Pancreas (tissue), 10 donors: Measurements from ENCODE around the gene SUGP2. TPM values are rescaled to one million over a fixed set of nuclear protein-coding genes. Genes with fewer than 3 reads are reported as not detected.

ENCODE experiments used
- ATAC-seq, 4 donors: fragments of 200-7000 bp; cut with Tn5 transposase; one replicate each; pipeline versions ENCODE4 v1.8.0 to v1.9.1; 2020; ENCODE audit warnings: mild to moderate bottlenecking in 4 of 4, moderate library complexity in 4 of 4
- DNase-seq, 6 donors: peaks; one replicate each; pipeline ENCODE4 v3.0.0-alpha.2; 2020
- FAIRE-seq: peaks from 2 replicates; lab custom pipeline; 2012; peaks lifted over from hg19 to GRCh38; lab: Jason Lieb, UNC
- H3K27ac ChIP-seq, 4 donors: fragments of 200-600 bp; sonication (generic); 1 replicate in 3 of 4; 2 replicates in 1 of 4; pipeline versions ENCODE4 v1.5.0 to v1.8.0; 2020
- H3K27me3 ChIP-seq, 4 donors: fragments of 200-600 bp; one replicate each; pipeline ENCODE4 v1.8.0; 2021
- H3K36me3 ChIP-seq, 3 donors: fragments of 200-600 bp; sonication (generic) in 1 of 3; one replicate each; pipeline versions ENCODE4 v1.5.0 to v1.8.0; 2020 to 2021
- H3K4me1 ChIP-seq, 3 donors: fragments of 200-600 bp; one replicate each; pipeline ENCODE4 v1.8.0; 2021
- H3K4me3 ChIP-seq, 4 donors: fragments of 200-600 bp; sonication (generic) in 2 of 4; one replicate each; pipeline versions ENCODE4 v1.5.0 to v1.8.0; 2020 to 2021
- H3K9me3 ChIP-seq, 4 donors: fragments of 200-600 bp; one replicate each; pipeline ENCODE4 v1.8.0; 2021
- WGBS, 2 donors: extraction: QIAGEN DNeasy Blood & Tissue Kit; methylation state at CpG; one replicate each; pipeline ENCODE4 v1.1.7; 2013; 5-methylcytosine and 5-hydroxymethylcytosine counted together
- intact Hi-C, 3 donors: fragments of 100-400 bp; cut with DNase I; formaldehyde crosslinking; loops; one replicate each; pipeline versions ENCODE4 v1.11.1 to v1.14.2; 2022
- polyA plus RNA-seq, 2 donors: library from polyadenylated mRNA; stranded (reverse); fragments of 200-250 nt; gene quantifications; one replicate each; pipeline ENCODE4 v1.2.3, GENCODE V29; 2013
- total RNA-seq, 6 donors: library from RNA; stranded (reverse); fragmentation: NEBNext Ultra II Directional in 4 of 6; extraction: Animal tissue kit (Norgen Biotek cat#: 25700) in 4 of 6; gene quantifications; one replicate each; pipeline versions ENCODE4 v1.2.1 to v1.2.4, GENCODE V29; 2021 to 2023
- TF ChIP-seq, protein P1 (sequence below), 4 donors: fragments of 200-600 bp; sonication (generic) in 3 of 4; IDR thresholded peaks; one replicate each; pipeline versions ENCODE4 v1.5.0 to v1.8.0; 2021; ENCODE audit warnings: antibody characterized with exemption in 4 of 4
- donor health status: healthy with polysubstance abuse.
- donor health status: DM: no; HTN: no; CAD: no; lungs with moderate emphysema.
- donor health status: DM: no; HTN: no; CAD: no.
- donor health status: control.
- donor health status: control.
- donor health status: Bipolar disorder and iron deficiency.
- donor health status: DM: yes; HTN: yes; CAD: no.
- donor health status: DM: no; HTN: no; CAD: no.
- donor health status: DM: no; HTN: no; CAD: no.
- donor health status: DM: yes; HTN: yes; CAD: no.

Gene SUGP2
- total and polyA plus RNA-seq, 8 donors: 15.4 to 60.6 (median 25.3) TPM

DNA sequence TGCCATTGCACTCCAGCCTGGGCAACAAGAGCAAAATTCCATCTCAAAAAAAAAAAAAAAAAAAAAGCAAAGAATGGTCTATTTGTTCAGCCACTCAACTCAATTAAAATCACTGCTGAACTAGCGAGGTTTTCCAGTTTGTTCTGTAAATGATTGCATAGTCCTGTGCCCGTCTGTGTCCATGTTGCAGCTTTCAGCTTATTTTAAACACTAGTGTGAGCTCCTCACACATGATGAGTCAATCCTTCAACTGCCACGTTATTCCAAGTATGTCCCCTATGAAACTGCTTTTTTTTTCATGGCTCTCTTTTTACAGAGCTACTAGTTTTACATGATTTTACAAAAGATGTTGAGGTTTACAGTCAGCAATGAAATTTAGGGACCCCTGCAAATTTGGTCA lies 12.2 kb downstream of the SUGP2 start:
- FAIRE-seq (no peak), DNase-seq (no peak), ATAC-seq (peak in 3 of 4 donors; percentile 47 to 57 (median 51))
- 25 to 39% methylated on average over 3 of the region's 3 CpGs for WGBS, 2 donors
- Histone ChIP-seq H3K4me3 (no peak overlapping the region), H3K36me3 (peaks cover 0 to 30% (median 7%) of the 10 kb centered on the region in 3 donors), H3K27me3 (no peaks in the 10 kb centered on the region), H3K9me3 (no peaks in the 10 kb centered on the region), H3K27ac (peak overlapping the region in 1 of 4 donors; percentile 50), H3K4me1 (no peaks in the 10 kb centered on the region)
- TF ChIP-seq, protein P1, sequence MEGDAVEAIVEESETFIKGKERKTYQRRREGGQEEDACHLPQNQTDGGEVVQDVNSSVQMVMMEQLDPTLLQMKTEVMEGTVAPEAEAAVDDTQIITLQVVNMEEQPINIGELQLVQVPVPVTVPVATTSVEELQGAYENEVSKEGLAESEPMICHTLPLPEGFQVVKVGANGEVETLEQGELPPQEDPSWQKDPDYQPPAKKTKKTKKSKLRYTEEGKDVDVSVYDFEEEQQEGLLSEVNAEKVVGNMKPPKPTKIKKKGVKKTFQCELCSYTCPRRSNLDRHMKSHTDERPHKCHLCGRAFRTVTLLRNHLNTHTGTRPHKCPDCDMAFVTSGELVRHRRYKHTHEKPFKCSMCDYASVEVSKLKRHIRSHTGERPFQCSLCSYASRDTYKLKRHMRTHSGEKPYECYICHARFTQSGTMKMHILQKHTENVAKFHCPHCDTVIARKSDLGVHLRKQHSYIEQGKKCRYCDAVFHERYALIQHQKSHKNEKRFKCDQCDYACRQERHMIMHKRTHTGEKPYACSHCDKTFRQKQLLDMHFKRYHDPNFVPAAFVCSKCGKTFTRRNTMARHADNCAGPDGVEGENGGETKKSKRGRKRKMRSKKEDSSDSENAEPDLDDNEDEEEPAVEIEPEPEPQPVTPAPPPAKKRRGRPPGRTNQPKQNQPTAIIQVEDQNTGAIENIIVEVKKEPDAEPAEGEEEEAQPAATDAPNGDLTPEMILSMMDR (IDR thresholded peaks at IDR 0.05): no peak
- intact Hi-C loops: no loop called here

DNA sequence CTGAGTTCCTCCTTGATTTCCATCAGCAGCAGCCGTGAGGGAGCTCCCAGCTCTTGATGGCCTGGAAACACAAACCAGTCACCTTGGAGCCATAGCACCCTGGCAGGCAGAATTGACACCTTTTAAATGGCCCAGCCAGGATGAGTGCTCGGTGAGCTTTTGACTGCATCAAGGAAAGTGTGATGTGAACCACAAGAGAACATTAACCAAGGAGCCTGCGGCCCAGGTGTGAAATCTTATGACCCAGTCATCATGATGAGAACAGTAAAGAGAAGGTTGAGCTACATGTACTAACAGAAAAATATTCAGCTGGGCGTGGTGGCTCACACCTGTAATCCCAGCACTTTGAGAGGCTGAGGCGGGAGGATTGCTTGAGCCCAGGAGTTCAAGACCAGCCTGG lies 22.8 kb downstream of the SUGP2 start:
- H3K4me3 ChIP-seq: no peak overlapping the region

DNA sequence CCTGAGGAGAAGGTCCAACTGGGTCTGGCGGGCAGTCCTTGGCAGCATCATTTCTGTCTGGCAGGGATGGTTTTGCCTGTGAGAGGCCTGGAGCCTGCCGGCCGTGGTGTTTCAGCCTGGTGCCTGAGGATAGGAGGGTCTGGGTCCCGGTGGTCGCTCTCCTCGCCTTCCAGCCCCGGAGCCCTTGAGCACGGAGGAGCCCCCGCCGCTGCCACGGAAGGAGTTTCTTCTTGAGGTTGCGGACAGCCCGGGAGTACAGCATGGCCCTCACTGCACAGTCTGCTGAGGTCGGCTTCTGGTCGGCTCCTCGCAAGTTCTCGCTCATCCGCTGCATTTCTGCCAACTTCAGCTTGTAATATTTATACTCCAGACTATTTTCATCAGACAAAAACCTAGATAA lies 23.4 kb downstream of the SUGP2 start:
- no peaks in the 10 kb centered on the region for H3K4me1 ChIP-seq
- H3K27me3 ChIP-seq: no peaks in the 10 kb centered on the region
- DNase-seq (peak in 1 of 6 donors; percentile 24), ATAC-seq (no peak), FAIRE-seq (no peak)
- TF ChIP-seq, protein P1 (IDR thresholded peaks at IDR 0.05): no peak
- H3K27ac ChIP-seq: no peak overlapping the region
- H3K36me3 ChIP-seq: peaks cover 5 to 39% (median 20%) of the 10 kb centered on the region in 3 donors
- no peak overlapping the region for H3K4me3 ChIP-seq
- no peaks in the 10 kb centered on the region for H3K9me3 ChIP-seq
- WGBS, 2 donors: 95 to 97% methylated on average over 18 of the region's 18 CpGs
- intact Hi-C loops: no loop called here

More for the DNA sequence above, 22.8 kb downstream of the SUGP2 start:
- TF ChIP-seq, protein P1 (IDR thresholded peaks at IDR 0.05): no peak
- Histone ChIP-seq H3K4me1 (no peaks in the 10 kb centered on the region), H3K36me3 (peaks cover 5 to 39% (median 20%) of the 10 kb centered on the region in 3 donors), H3K27ac (no peak overlapping the region), H3K27me3 (no peaks in the 10 kb centered on the region), H3K9me3 (no peaks in the 10 kb centered on the region)
- ATAC-seq (no peak), DNase-seq (peak in 1 of 6 donors; percentile 6), FAIRE-seq (no peak)
- WGBS, 2 donors: 94% methylated on average over 5 of the region's 5 CpGs
- intact Hi-C loops: no loop called here

DNA sequence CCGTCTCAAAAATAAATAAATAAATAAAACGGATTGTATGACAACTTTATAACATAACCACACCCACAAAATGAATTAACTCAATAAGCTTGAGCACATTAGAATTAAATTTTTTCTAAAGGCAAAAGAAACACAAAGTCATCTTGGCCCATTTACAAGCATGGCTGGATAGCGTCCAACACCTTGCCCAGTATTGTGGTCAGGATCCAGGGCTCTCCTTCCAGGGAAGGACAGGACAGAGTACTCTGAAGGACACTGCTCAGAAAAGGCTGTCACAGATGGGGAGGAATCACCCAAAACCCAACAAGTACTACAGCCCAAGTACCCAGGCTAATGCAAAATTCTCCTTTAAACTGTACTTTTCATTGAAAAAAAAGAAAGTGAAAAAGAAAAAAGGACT lies 27.1 kb downstream of the SUGP2 start:
- TF ChIP-seq, protein P1 (IDR thresholded peaks at IDR 0.05): no peak
- Histone ChIP-seq H3K4me1 (no peaks in the 10 kb centered on the region), H3K27ac (no peak overlapping the region), H3K9me3 (no peaks in the 10 kb centered on the region), H3K27me3 (no peaks in the 10 kb centered on the region), H3K36me3 (peaks cover 0 to 52% (median 21%) of the 10 kb centered on the region in 3 donors), H3K4me3 (no peak overlapping the region)
- ATAC-seq (no peak), FAIRE-seq (no peak), DNase-seq (no peak)
- 80 to 82% methylated on average over 3 of the region's 3 CpGs for WGBS, 2 donors
- intact Hi-C loops: no loop called here

DNA sequence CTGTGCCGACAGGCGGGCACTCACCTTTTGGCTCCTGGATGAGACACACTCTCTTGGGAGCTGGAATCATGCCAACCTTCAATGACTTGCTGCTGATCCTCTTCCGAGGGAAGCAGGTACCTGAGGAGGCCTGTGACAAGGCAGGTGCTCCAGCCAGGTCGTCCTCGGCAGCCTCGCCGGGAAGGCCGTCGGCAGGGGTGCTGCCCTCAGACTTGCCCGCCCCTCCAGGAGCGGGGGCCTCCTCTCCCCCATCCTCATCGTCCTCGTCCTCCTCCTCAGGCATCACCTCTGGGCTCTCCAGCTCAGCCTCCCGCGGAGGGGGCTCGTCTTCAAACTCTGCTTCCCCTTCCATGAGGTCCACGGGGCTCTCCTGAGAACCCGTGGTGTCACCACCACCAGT lies 29.2 kb downstream of the SUGP2 start:
- Histone ChIP-seq H3K9me3 (no peaks in the 10 kb centered on the region), H3K4me1 (no peaks in the 10 kb centered on the region), H3K27ac (no peak overlapping the region), H3K27me3 (no peaks in the 10 kb centered on the region), H3K4me3 (no peak overlapping the region), H3K36me3 (peaks cover 0 to 44% (median 13%) of the 10 kb centered on the region in 3 donors)
- DNase-seq (peak in 1 of 6 donors; percentile 47), ATAC-seq (no peak), FAIRE-seq (no peak)
- WGBS, 2 donors: 92% methylated on average over 18 of the region's 18 CpGs
- TF ChIP-seq, protein P1 (IDR thresholded peaks at IDR 0.05): no peak
- intact Hi-C loops: no loop called here
